Measurements from ENCODE around the gene PRSS33. TPM values are rescaled to one million over a fixed set of nuclear protein-coding genes. Genes with fewer than 3 reads are reported as not detected.
A peak's percentile ranks its signal among the peaks of the same experiment; 100 is the strongest.

The PRSS33 gene
- total and polyA plus RNA-seq, 4 donors, result 0.08 TPM; not detected in 3

GRCh38 chr16:2738615-2739014 is 48.7 kb downstream of the PRSS33 start:
- WGBS, 2 donors, result 78 to 80% methylated on average over 5 of the region's 5 CpGs
- Histone ChIP-seq H3K4me3 (ENCODE audit: low read length in 2 of 2) (no peak overlapping the region), H3K36me3 (ENCODE audit: control insufficient read depth in 1 of 2, insufficient read depth in 2 of 2, low read length in 1 of 2) (no peaks in the 10 kb centered on the region), H3K27ac (ENCODE audit: low read depth in 1 of 2, low read length in 2 of 2) (no peak overlapping the region), H3K9me3 (ENCODE audit: control insufficient read depth, low read length) (no peaks in the 10 kb centered on the region), H3K4me1 (ENCODE audit: control insufficient read depth in 1 of 2, insufficient read depth in 2 of 2, low read length in 2 of 2) (no peaks in the 10 kb centered on the region), H3K27me3 (ENCODE audit: control insufficient read depth in 1 of 2, insufficient read depth in 2 of 2, low read length in 1 of 2) (no peaks in the 10 kb centered on the region)
- intact Hi-C loops (cut with DNase I), result no loop called here
- no peak for ATAC-seq (ENCODE audit: low FRiP score)
- no peak for DNase-seq

- Histone ChIP-seq H3K4me1 (ENCODE audit: control insufficient read depth in 1 of 2, insufficient read depth in 2 of 2, low read length in 2 of 2) (no peaks in the 10 kb centered on the region), H3K36me3 (ENCODE audit: control insufficient read depth in 1 of 2, insufficient read depth in 2 of 2, low read length in 1 of 2) (no peaks in the 10 kb centered on the region), H3K27ac (ENCODE audit: low read depth in 1 of 2, low read length in 2 of 2) (no peak overlapping the region), H3K9me3 (ENCODE audit: control insufficient read depth, low read length) (no peaks in the 10 kb centered on the region), H3K4me3 (ENCODE audit: low read length in 2 of 2) (no peak overlapping the region), H3K27me3 (ENCODE audit: control insufficient read depth in 1 of 2, insufficient read depth in 2 of 2, low read length in 1 of 2) (no peaks in the 10 kb centered on the region)
- intact Hi-C loops (cut with DNase I), result no loop called here
- WGBS, 2 donors, result 79 to 86% methylated on average over 7 of the region's 7 CpGs
- no peak for ATAC-seq (ENCODE audit: low FRiP score)
- peak in 1 of 2 donors; percentile 46 for DNase-seq
These were observed 49.4 kb downstream of the PRSS33 start for GRCh38 chr16:2737895-2738418.

GRCh38 chr16:2737238-2737605 is 50.1 kb downstream of the PRSS33 start:
- no peak overlapping the region for H3K4me3 ChIP-seq (ENCODE audit: low read length in 2 of 2)
- no peaks in the 10 kb centered on the region for H3K9me3 ChIP-seq (ENCODE audit: control insufficient read depth, low read length)
- intact Hi-C loops (cut with DNase I), result no loop called here
- H3K27me3 ChIP-seq (ENCODE audit: control insufficient read depth in 1 of 2, insufficient read depth in 2 of 2, low read length in 1 of 2), result no peaks in the 10 kb centered on the region
- no peaks in the 10 kb centered on the region for H3K4me1 ChIP-seq (ENCODE audit: control insufficient read depth in 1 of 2, insufficient read depth in 2 of 2, low read length in 2 of 2)
- peak in 1 of 2 donors; percentile 15 for DNase-seq
- no peaks in the 10 kb centered on the region for H3K36me3 ChIP-seq (ENCODE audit: control insufficient read depth in 1 of 2, insufficient read depth in 2 of 2, low read length in 1 of 2)
- H3K27ac ChIP-seq (ENCODE audit: low read depth in 1 of 2, low read length in 2 of 2), result no peak overlapping the region
- ATAC-seq (ENCODE audit: low FRiP score), result no peak
- 74 to 85% methylated on average over 5 of the region's 5 CpGs for WGBS, 2 donors

- H3K9me3 ChIP-seq (ENCODE audit: control insufficient read depth, low read length), result no peaks in the 10 kb centered on the region
- H3K36me3 ChIP-seq (ENCODE audit: control insufficient read depth in 1 of 2, insufficient read depth in 2 of 2, low read length in 1 of 2), result no peaks in the 10 kb centered on the region
- intact Hi-C loops (cut with DNase I), result no loop called here
- no peak overlapping the region for H3K4me3 ChIP-seq (ENCODE audit: low read length in 2 of 2)
- DNase-seq (peak in 1 of 2 donors; percentile 58), ATAC-seq (ENCODE audit: low FRiP score) (no peak)
- 85 to 88% methylated on average over 11 of the region's 11 CpGs for WGBS, 2 donors
- H3K4me1 ChIP-seq (ENCODE audit: control insufficient read depth in 1 of 2, insufficient read depth in 2 of 2, low read length in 2 of 2), result no peaks in the 10 kb centered on the region
- H3K27ac ChIP-seq (ENCODE audit: low read depth in 1 of 2, low read length in 2 of 2), result no peak overlapping the region
- H3K27me3 ChIP-seq (ENCODE audit: control insufficient read depth in 1 of 2, insufficient read depth in 2 of 2, low read length in 1 of 2), result no peaks in the 10 kb centered on the region
These were observed 50.7 kb downstream of the PRSS33 start for GRCh38 chr16:2736476-2737237.

GRCh38 chr16:2734844-2735515 is 52.4 kb downstream of the PRSS33 start:
- DNase-seq, result no peak
- WGBS, 2 donors, result 77 to 81% methylated on average over 10 of the region's 10 CpGs
- H3K27me3 ChIP-seq (ENCODE audit: control insufficient read depth in 1 of 2, insufficient read depth in 2 of 2, low read length in 1 of 2), result no peaks in the 10 kb centered on the region
- H3K9me3 ChIP-seq (ENCODE audit: control insufficient read depth, low read length), result no peaks in the 10 kb centered on the region
- no peak overlapping the region for H3K27ac ChIP-seq (ENCODE audit: low read depth in 1 of 2, low read length in 2 of 2)
- no peaks in the 10 kb centered on the region for H3K36me3 ChIP-seq (ENCODE audit: control insufficient read depth in 1 of 2, insufficient read depth in 2 of 2, low read length in 1 of 2)
- intact Hi-C loops (cut with DNase I), result no loop called here
- no peak for ATAC-seq (ENCODE audit: low FRiP score)
- H3K4me3 ChIP-seq (ENCODE audit: low read length in 2 of 2), result no peak overlapping the region
- no peaks in the 10 kb centered on the region for H3K4me1 ChIP-seq (ENCODE audit: control insufficient read depth in 1 of 2, insufficient read depth in 2 of 2, low read length in 2 of 2)

Other genes with a start within 250 kb of the PRSS33 start
- 10 to 100 TPM; 43.0 to 46.4 TPM for gene PDPK1, start 249.5 kb downstream of the PRSS33 start, total RNA-seq
- 10 to 100 TPM; 12.7 to 17.9 TPM for gene PDPK1, start 249.5 kb downstream of the PRSS33 start, polyA plus RNA-seq
- gene KCTD5, start 105.0 kb downstream of the PRSS33 start, total RNA-seq, result 10 to 100 TPM; 14.3 to 15.5 TPM
- 10 to 100 TPM in 1 of 2 donors, 1 to 10 TPM in 1; 9.7 to 13.0 TPM for gene KCTD5, start 105.0 kb downstream of the PRSS33 start, polyA plus RNA-seq
- 1 to 10 TPM; 1.3 to 2.2 TPM for gene PRSS27, start 67.3 kb downstream of the PRSS33 start, total RNA-seq
- gene PRSS27, start 67.3 kb downstream of the PRSS33 start, polyA plus RNA-seq, result 1 to 10 TPM; 1.4 to 1.6 TPM
- 100 to 1,000 TPM; 552 to 716 TPM for gene SRRM2, start 34.9 kb downstream of the PRSS33 start, total RNA-seq
- gene SRRM2, start 34.9 kb downstream of the PRSS33 start, polyA plus RNA-seq, result 100 to 1,000 TPM; 194 to 946 TPM
- gene ELOB, start 10.3 kb downstream of the PRSS33 start, total RNA-seq, result 100 to 1,000 TPM; 146 to 174 TPM
- gene ELOB, start 10.3 kb downstream of the PRSS33 start, polyA plus RNA-seq, result 100 to 1,000 TPM; 368 to 843 TPM
- gene PRSS41, start 10.9 kb upstream of the PRSS33 start, total RNA-seq, result not detected
- gene PRSS41, start 10.9 kb upstream of the PRSS33 start, polyA plus RNA-seq, result not detected
- gene PRSS21, start 29.7 kb upstream of the PRSS33 start, total RNA-seq, result not detected
- not detected for gene PRSS21, start 29.7 kb upstream of the PRSS33 start, polyA plus RNA-seq
- under 1 TPM in 1 of 2 donors, not detected in 1; 0.48 TPM for gene ZG16B, start 42.7 kb upstream of the PRSS33 start, total RNA-seq
- 1 to 10 TPM in 1 of 2 donors, not detected in 1; 4.8 TPM for gene ZG16B, start 42.7 kb upstream of the PRSS33 start, polyA plus RNA-seq
- gene PRSS22, start 70.6 kb upstream of the PRSS33 start, total RNA-seq, result not detected
- gene PRSS22, start 70.6 kb upstream of the PRSS33 start, polyA plus RNA-seq, result 1 to 10 TPM in 1 of 2 donors, under 1 TPM in 1; 0.31 to 1.5 TPM
- gene FLYWCH2, start 95.7 kb upstream of the PRSS33 start, total RNA-seq, result 10 to 100 TPM; 11.5 to 14.6 TPM
- 10 to 100 TPM; 18.8 to 32.6 TPM for gene FLYWCH2, start 95.7 kb upstream of the PRSS33 start, polyA plus RNA-seq
- 10 to 100 TPM; 40.6 to 72.4 TPM for gene FLYWCH1, start 124.4 kb upstream of the PRSS33 start, total RNA-seq
- gene FLYWCH1, start 124.4 kb upstream of the PRSS33 start, polyA plus RNA-seq, result 100 to 1,000 TPM in 1 of 2 donors, 10 to 100 TPM in 1; 24.2 to 103 TPM
- gene KREMEN2, start 176.7 kb upstream of the PRSS33 start, total RNA-seq, result not detected
- gene KREMEN2, start 176.7 kb upstream of the PRSS33 start, polyA plus RNA-seq, result not detected
- 1 to 10 TPM; 4.0 to 5.7 TPM for gene PAQR4, start 181.8 kb upstream of the PRSS33 start, total RNA-seq
- gene PAQR4, start 181.8 kb upstream of the PRSS33 start, polyA plus RNA-seq, result 1 to 10 TPM; 1.5 to 2.6 TPM
- gene PKMYT1, start 192.9 kb upstream of the PRSS33 start, total RNA-seq, result 1 to 10 TPM; 1.5 to 2.4 TPM
- 1 to 10 TPM; 1.1 to 2.4 TPM for gene PKMYT1, start 192.9 kb upstream of the PRSS33 start, polyA plus RNA-seq
- under 1 TPM in 1 of 2 donors, not detected in 1; 0.18 TPM for gene CLDN9, start 225.4 kb upstream of the PRSS33 start, total RNA-seq
- gene CLDN9, start 225.4 kb upstream of the PRSS33 start, polyA plus RNA-seq, result under 1 TPM in 1 of 2 donors, not detected in 1; 0.20 TPM
- gene CLDN6, start 230.6 kb upstream of the PRSS33 start, total RNA-seq, result not detected
- gene CLDN6, start 230.6 kb upstream of the PRSS33 start, polyA plus RNA-seq, result not detected
- 100 to 1,000 TPM in 1 of 2 donors, 10 to 100 TPM in 1; 60.4 to 271 TPM for gene TNFRSF12A, start 232.8 kb upstream of the PRSS33 start, total RNA-seq
- 100 to 1,000 TPM in 1 of 2 donors, 10 to 100 TPM in 1; 84.9 to 107 TPM for gene TNFRSF12A, start 232.8 kb upstream of the PRSS33 start, polyA plus RNA-seq
- 10 to 100 TPM; 88.5 to 99.7 TPM for gene HCFC1R1, start 236.4 kb upstream of the PRSS33 start, total RNA-seq
- 100 to 1,000 TPM; 299 to 303 TPM for gene HCFC1R1, start 236.4 kb upstream of the PRSS33 start, polyA plus RNA-seq
- 10 to 100 TPM; 18.9 to 29.8 TPM for gene THOC6, start 236.5 kb upstream of the PRSS33 start, total RNA-seq
- 10 to 100 TPM; 18.5 to 60.6 TPM for gene THOC6, start 236.5 kb upstream of the PRSS33 start, polyA plus RNA-seq
- gene BICDL2, start 249.4 kb upstream of the PRSS33 start, total RNA-seq, result under 1 TPM; 0.10 to 0.18 TPM
- 1 to 10 TPM in 1 of 2 donors, under 1 TPM in 1; 0.05 to 3.6 TPM for gene BICDL2, start 249.4 kb upstream of the PRSS33 start, polyA plus RNA-seq

Measured in aorta (tissue), 5 donors.